OCI-LY1 (cell line): ENCODE measurements around the gene GTF2IRD2.
"Not testable (repeated sequence)": the region's sequence is repeated elsewhere in the genome, so short reads cannot be mapped to it uniquely, and the experiment has no call there.

ENCODE experiments used
- H2AFZ ChIP-seq: fragments of 200-600 bp; sonication (generic), shearing (Covaris generic); 2 replicates; pipeline ENCODE4 v1.6.0; 2014; ENCODE audit warnings: antibody characterized with exemption, mild to moderate bottlenecking, low read length
- H3F3A ChIP-seq: fragments of 200-600 bp; sonication (generic), shearing (Covaris generic); 2 replicates; pipeline ENCODE4 v1.6.0; 2014; ENCODE audit warnings: mild to moderate bottlenecking, antibody characterized with exemption, low read length, moderate library complexity; ENCODE audit not compliant: insufficient read depth
- H3K27ac ChIP-seq: fragments of 200-600 bp; sonication (generic); 2 replicates; pipeline ENCODE4 v1.5.1; 2014; ENCODE audit warnings: low read length, mixed run types, mild to moderate bottlenecking, low read depth; ENCODE audit not compliant: poor library complexity, severe bottlenecking
- H3K27me3 ChIP-seq: fragments of 200-600 bp; sonication (generic); 2 replicates; pipeline ENCODE4 v1.6.0; 2014; ENCODE audit warnings: antibody characterized with exemption, mild to moderate bottlenecking, low read length, moderate library complexity; ENCODE audit not compliant: insufficient read depth
- H3K36me3 ChIP-seq: fragments of 200-600 bp; sonication (generic); 2 replicates; pipeline ENCODE4 v1.6.1; 2014; ENCODE audit warnings: mild to moderate bottlenecking, antibody characterized with exemption, low read length, moderate library complexity, mixed read lengths; ENCODE audit not compliant: insufficient read depth
- H3K4me1 ChIP-seq: fragments of 200-600 bp; sonication (generic); 2 replicates; pipeline ENCODE4 v1.5.1; 2014; ENCODE audit warnings: mild to moderate bottlenecking, low read length, moderate library complexity; ENCODE audit not compliant: insufficient read depth, severe bottlenecking
- H3K4me2 ChIP-seq: fragments of 200-600 bp; sonication (generic), shearing (Covaris generic); 2 replicates; pipeline ENCODE4 v1.6.1; 2014; ENCODE audit warnings: low read length
- H3K4me3 ChIP-seq: fragments of 200-600 bp; sonication (generic); 2 replicates; pipeline ENCODE4 v1.5.1; 2014; ENCODE audit warnings: low read length, low read depth, mild to moderate bottlenecking, mixed read lengths; ENCODE audit not compliant: poor library complexity, severe bottlenecking
- H3K79me2 ChIP-seq: fragments of 200-600 bp; shearing (Covaris generic); 2 replicates; pipeline ENCODE4 v1.6.1; 2016; ENCODE audit warnings: mixed run types, low read length, mixed read lengths; ENCODE audit not compliant: insufficient read depth
- H3K9ac ChIP-seq: fragments of 200-600 bp; sonication (generic), shearing (Covaris generic); 2 replicates; pipeline ENCODE4 v1.6.1; 2014; ENCODE audit warnings: mild to moderate bottlenecking, low read length, mixed read lengths
- H3K9me2 ChIP-seq: fragments of 200-600 bp; sonication (generic), shearing (Covaris generic); 2 replicates; pipeline ENCODE4 v1.6.1; 2014; ENCODE audit warnings: low read depth, mild to moderate bottlenecking, low read length, mixed read lengths
- H3K9me3 ChIP-seq: fragments of 200-600 bp; shearing (Covaris generic); 2 replicates; pipeline ENCODE4 v1.6.1; 2014; ENCODE audit warnings: low read length, mixed read lengths
- H4K20me1 ChIP-seq: fragments of 200-600 bp; sonication (generic), shearing (Covaris generic); 2 replicates; pipeline ENCODE4 v1.6.0; 2016; ENCODE audit warnings: mild to moderate bottlenecking, low read length; ENCODE audit not compliant: insufficient read depth

The GTF2IRD2 gene

DNA sequence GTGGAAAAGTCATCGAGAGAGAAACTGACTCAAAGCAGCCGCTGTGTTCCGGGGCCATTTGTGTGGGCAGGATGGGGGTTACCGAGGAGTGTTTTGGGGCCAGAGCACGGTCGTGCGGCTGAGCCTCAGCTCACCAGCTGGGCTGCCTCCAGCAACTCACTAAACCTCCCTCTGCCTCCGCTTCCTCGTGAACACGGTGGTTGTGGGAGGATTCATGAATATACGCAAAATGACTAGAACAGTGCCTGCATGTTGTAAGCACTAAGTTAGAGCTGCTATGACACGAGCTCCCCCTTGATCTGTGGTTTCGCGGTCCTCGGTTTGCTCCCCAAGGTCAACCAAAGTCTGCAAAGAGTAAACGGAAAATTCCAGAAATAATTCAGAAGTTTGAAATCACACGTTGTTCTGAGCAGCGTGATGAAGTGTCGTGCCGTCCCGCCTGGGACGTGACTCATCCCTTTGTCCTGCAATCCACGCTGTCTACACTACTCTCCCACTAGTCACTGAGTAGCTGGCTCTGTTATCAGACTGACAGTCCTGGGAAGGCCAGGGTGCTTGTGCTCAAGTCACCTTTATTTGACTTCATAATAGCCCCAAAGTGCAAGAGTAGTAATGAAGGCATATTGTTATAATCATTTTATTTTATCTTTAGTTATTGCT is 31.1 kb downstream of the GTF2IRD2 start:
- not testable (repeated sequence) for H3K27me3 ChIP-seq, H3K36me3 ChIP-seq, H4K20me1 ChIP-seq, H3K4me3 ChIP-seq, H3K4me2 ChIP-seq, H2AFZ ChIP-seq, H3K9me3 ChIP-seq, H3K79me2 ChIP-seq, H3K4me1 ChIP-seq, H3K9me2 ChIP-seq, H3K27ac ChIP-seq, H3K9ac ChIP-seq, H3F3A ChIP-seq

DNA sequence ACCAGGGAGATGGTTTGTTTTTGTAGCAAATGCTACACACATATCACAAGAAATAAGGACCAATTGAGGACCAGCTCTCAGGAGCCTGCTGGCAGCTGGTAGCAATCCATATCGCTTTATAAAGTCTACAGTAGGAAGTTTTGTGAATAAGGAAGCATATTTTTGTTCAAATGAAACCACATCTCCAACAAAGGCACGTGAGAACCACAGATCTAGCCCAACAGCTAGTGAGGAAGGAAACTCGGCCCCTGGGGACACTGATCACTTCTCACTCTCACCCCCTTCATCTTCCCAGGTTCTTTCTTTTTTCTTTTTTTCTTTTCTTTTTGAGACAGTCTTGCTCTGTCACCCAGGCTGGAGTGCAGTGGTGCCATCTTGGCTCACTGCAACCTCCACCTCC is 35.5 kb downstream of the GTF2IRD2 start:
- H3F3A ChIP-seq, H3K4me2 ChIP-seq, H4K20me1 ChIP-seq, H3K36me3 ChIP-seq, H3K79me2 ChIP-seq, H3K4me3 ChIP-seq, H3K9me2 ChIP-seq, H3K9ac ChIP-seq, H3K27ac ChIP-seq, H2AFZ ChIP-seq, H3K9me3 ChIP-seq, H3K27me3 ChIP-seq, H3K4me1 ChIP-seq: not testable (repeated sequence)

DNA sequence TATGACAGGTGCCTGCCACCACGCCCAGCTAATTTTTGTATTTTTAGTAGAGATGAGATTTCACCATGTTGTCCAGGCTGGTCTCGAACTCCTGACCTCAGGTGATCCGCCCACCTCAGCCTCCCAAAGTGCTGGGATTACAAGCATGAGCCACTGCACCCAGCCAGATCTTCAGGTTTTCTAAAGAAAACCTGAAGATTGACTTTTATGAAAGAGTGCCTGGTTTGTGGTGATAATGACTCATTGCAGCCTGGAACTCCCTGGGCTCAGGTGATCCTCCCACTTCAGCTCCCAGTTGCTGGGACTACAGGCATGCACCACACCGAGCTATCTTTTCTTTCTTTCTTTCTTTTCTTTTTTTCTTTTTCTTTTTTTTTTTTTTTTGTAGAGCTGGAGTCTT is 52.8 kb downstream of the GTF2IRD2 start:
- H4K20me1 ChIP-seq, H3K27me3 ChIP-seq, H3K4me3 ChIP-seq, H3K79me2 ChIP-seq, H3K9ac ChIP-seq, H2AFZ ChIP-seq, H3K4me2 ChIP-seq, H3K4me1 ChIP-seq, H3K27ac ChIP-seq, H3K9me3 ChIP-seq, H3K36me3 ChIP-seq, H3F3A ChIP-seq, H3K9me2 ChIP-seq: not testable (repeated sequence)

DNA sequence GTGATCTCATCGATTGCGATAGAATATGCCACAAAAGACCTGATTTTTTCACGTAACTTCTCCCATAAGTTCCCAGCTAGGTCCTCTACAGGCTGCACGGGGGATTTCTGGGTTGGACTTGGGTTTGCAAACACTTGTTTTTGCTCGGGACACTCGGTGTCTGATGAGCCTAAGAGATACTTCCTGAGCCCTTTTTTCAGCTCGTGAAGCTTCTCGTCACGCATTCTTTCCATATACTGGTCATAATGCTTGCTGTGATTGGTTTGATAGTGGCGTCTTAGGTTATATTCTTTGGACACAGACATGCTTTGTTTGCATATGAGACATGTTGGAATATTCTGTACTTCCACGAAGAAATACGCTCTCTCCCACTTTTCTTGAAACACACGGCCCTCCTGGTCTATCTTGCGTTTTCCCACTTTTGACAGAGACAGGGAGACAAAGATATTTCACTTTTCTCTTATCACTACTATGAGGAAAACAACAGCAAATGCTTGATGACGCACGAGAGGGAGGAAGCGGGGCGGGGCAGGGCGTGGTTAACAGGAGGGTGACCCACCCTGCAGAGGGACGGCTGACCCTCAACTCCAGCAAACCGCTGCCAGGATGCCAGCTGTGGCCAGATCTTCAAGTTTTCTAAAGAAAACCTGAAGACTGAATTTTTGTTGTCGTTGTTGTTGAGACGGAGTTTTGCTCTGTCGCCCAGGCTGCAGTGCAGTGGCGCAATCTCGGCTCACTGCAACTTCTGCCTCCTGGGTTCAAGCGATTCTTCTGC is 53.4 kb downstream of the GTF2IRD2 start:
- H2AFZ ChIP-seq, H3K27me3 ChIP-seq, H3K9me2 ChIP-seq, H3K9me3 ChIP-seq, H3K9ac ChIP-seq, H3K4me1 ChIP-seq, H4K20me1 ChIP-seq, H3K4me3 ChIP-seq, H3K4me2 ChIP-seq, H3K27ac ChIP-seq, H3K36me3 ChIP-seq, H3K79me2 ChIP-seq, H3F3A ChIP-seq: not testable (repeated sequence)

DNA sequence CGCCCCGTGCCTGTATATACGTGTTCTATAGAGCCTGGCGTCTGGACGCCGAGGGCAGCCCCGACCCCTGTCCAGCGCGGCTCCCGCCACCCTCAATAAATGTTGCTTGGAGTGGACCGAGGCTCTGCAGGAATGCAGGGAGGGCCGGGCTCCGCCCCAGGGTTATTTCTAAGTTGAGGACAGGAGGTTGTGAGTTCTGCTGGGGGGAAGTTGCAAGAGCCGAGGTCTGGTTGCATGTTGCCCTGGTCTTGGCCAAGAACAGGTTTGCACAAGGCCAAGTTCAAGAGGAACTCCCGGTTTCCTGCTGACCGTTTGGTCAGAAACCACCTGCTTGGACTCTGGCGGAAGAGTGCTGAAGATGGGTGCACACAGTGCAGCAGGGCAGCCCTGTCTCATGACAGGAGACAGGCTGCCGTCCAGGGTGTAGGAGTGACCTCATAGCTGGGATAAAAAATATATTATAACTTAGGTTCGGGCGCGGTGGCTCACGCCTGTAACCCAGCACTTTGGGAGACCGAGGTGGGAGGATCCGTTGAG is 62.1 kb downstream of the GTF2IRD2 start:
- not testable (repeated sequence) for H2AFZ ChIP-seq, H3K79me2 ChIP-seq, H4K20me1 ChIP-seq, H3K9ac ChIP-seq, H3K36me3 ChIP-seq, H3K9me3 ChIP-seq, H3K9me2 ChIP-seq, H3K27me3 ChIP-seq, H3K4me2 ChIP-seq, H3K4me3 ChIP-seq, H3K27ac ChIP-seq, H3K4me1 ChIP-seq, H3F3A ChIP-seq

DNA sequence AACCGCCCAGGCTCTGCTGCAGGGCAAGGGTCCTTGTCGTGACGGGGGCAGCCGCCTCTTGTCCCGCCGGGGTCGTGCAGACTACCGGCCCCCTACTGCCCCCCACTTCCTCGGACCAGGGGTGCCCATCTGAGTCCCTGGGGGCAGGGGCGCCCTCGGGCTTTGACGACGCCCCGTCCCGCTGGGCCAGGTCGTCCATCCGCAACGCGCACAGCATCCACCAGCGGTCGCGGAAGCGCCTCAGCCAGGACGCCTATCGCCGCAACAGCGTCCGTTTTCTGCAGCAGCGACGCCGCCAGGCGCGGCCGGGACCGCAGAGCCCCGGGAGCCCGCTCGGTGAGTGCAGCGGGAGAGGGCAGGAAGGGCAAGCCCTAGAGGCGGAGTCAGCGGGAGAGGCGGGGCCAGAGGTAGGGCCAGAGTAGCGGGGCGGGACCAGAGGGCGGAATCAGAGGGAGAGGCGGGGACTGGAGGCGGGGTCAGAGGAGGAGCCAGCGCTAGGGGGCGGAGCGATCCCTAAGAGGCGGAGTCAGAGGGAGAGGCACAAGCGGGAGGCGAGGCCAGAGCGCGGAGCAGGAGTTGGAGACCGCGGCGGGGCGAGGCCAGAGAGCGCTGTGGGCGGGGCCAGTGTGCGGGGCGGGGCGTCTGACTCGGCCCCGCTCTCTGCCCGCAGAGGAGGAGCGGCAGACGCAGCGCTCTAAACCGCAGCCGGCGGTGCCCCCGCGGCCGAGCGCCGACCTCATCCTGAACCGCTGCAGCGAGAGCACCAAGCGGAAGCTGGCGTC is 62.8 kb downstream of the GTF2IRD2 start:
- not testable (repeated sequence) for H3K4me2 ChIP-seq, H3K9me2 ChIP-seq, H4K20me1 ChIP-seq, H2AFZ ChIP-seq, H3K79me2 ChIP-seq, H3K9ac ChIP-seq, H3K9me3 ChIP-seq, H3F3A ChIP-seq, H3K36me3 ChIP-seq, H3K27me3 ChIP-seq, H3K27ac ChIP-seq, H3K4me1 ChIP-seq
- peak overlapping the region; percentile 47 for H3K4me3 ChIP-seq

DNA sequence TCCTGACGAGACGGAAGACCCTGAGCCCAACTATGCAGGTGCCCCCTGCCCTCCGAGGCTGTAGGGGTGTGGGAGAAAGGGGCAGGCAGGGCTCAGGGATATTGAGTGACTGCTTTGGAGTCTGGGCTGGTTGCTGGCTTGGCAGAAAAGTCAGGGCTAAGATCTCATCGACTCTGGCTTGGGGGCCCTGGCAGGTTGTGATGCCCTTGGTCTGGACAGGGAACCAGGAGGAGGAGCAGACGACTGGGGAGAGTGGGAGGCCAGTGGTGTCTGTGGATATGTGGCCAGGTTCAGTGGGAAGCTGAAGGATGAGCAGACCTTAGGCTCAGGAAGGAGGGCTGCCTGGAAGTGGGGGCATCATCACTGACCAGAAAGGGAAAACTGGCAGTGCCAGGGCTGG is 67.8 kb downstream of the GTF2IRD2 start:
- H3K9me2 ChIP-seq, H3K4me1 ChIP-seq, H3F3A ChIP-seq, H4K20me1 ChIP-seq, H3K36me3 ChIP-seq, H3K4me2 ChIP-seq, H3K27me3 ChIP-seq, H3K9ac ChIP-seq, H2AFZ ChIP-seq, H3K9me3 ChIP-seq, H3K4me3 ChIP-seq, H3K27ac ChIP-seq, H3K79me2 ChIP-seq: not testable (repeated sequence)
